Ishikawa (cell line): Measurements from ENCODE around the gene TMBIM1.

Experiments
- CEBPB ChIP-seq: IDR thresholded peaks from 2 replicates; pipeline ENCODE4 v1.6.1; 2012
- CREB1 ChIP-seq: IDR thresholded peaks from 2 replicates; pipeline ENCODE4 v1.6.1; 2012; ENCODE audit warnings: low read depth
- EGR1 ChIP-seq: IDR thresholded peaks from 2 replicates; pipeline ENCODE4 v1.6.1; 2012
- EP300 ChIP-seq: IDR thresholded peaks from 2 replicates; pipeline ENCODE4 v1.6.1; 2012; ENCODE audit warnings: borderline replicate concordance
- FOXM1 ChIP-seq: IDR thresholded peaks from 2 replicates; pipeline ENCODE4 v1.6.1; 2012; ENCODE audit warnings: low read depth, borderline replicate concordance
- MAX ChIP-seq: IDR thresholded peaks from 2 replicates; pipeline ENCODE4 v1.6.1; 2012
- NFIC ChIP-seq: IDR thresholded peaks from 2 replicates; pipeline ENCODE4 v1.6.1; 2012
- RAD21 ChIP-seq: IDR thresholded peaks from 2 replicates; pipeline ENCODE4 v1.6.1; 2012; ENCODE audit warnings: low read depth
- REST ChIP-seq: IDR thresholded peaks from 2 replicates; pipeline ENCODE4 v1.6.1; 2012; ENCODE audit warnings: low read depth, mild to moderate bottlenecking
- TAF1 ChIP-seq: IDR thresholded peaks from 2 replicates; pipeline ENCODE4 v1.6.1; 2012; ENCODE audit warnings: low read depth, mild to moderate bottlenecking
- TCF12 ChIP-seq: IDR thresholded peaks from 2 replicates; pipeline ENCODE4 v1.6.1; 2012; ENCODE audit warnings: low read depth
- TEAD4 ChIP-seq: IDR thresholded peaks from 2 replicates; pipeline ENCODE4 v1.6.1; 2012
- USF1 ChIP-seq: IDR thresholded peaks from 2 replicates; pipeline ENCODE4 v1.6.1; 2012
- YY1 ChIP-seq: IDR thresholded peaks from 2 replicates; pipeline ENCODE4 v1.6.1; 2012; ENCODE audit warnings: low read depth
- ZBTB7A ChIP-seq: IDR thresholded peaks from 2 replicates; pipeline ENCODE4 v1.6.1; 2012; ENCODE audit warnings: low read depth

The TMBIM1 gene

GRCh38 chr2:218271865-218272530, 20.3 kb downstream of the TMBIM1 start:
- TF ChIP-seq RAD21 (no peak), TAF1 (no peak), EGR1 (no peak), NFIC (no peak), CREB1 (no peak), TCF12 (no peak), CEBPB (no peak), TEAD4 (no peak), REST (no peak), FOXM1 (no peak), YY1 (no peak), ZBTB7A (no peak), EP300 (no peak), MAX (no peak)

- TF ChIP-seq MAX: no peak
- TF ChIP-seq YY1: no peak
- TF ChIP-seq RAD21: no peak
- no peak for TF ChIP-seq TEAD4
- no peak for TF ChIP-seq ZBTB7A
- TF ChIP-seq TAF1: no peak
- no peak for TF ChIP-seq TCF12
- TF ChIP-seq NFIC: no peak
- no peak for TF ChIP-seq REST
- no peak for TF ChIP-seq EGR1
- TF ChIP-seq FOXM1: no peak
- TF ChIP-seq EP300: no peak
- no peak for TF ChIP-seq CREB1
- TF ChIP-seq USF1: no peak
- TF ChIP-seq CEBPB: no peak
These were observed 20.9 kb downstream of the TMBIM1 start for GRCh38 chr2:218271487-218271797.

GRCh38 chr2:218270721-218271486, 21.4 kb downstream of the TMBIM1 start:
- 0 out of 2 replicates have a peak, but pooled peaks have one; percentile 12 for TF ChIP-seq CREB1
- TF ChIP-seq EGR1: no peak

GRCh38 chr2:218269900-218270720, 22.2 kb downstream of the TMBIM1 start, which contains the start of the genes AAMP and PNKD:
Gene AAMP (minus strand): TSS chr2:218270137. CDS start chr2:218270086, 51 bp downstream.
Gene PNKD (plus strand): TSS chr2:218270519. CDS start chr2:218270536, 17 bp downstream.
- TF ChIP-seq EGR1 (peak; percentile 96), TEAD4 (no peak), REST (no peak), ZBTB7A (peak; percentile 50; the same call in 1 of the 2 replicates), TCF12 (0 out of 2 replicates have a peak, but pooled peaks have one; percentile 73), YY1 (peak; percentile 93), MAX (peak; percentile 50), CEBPB (0 out of 2 replicates have a peak, but pooled peaks have one; percentile 21), CREB1 (peak; percentile 64; the same call in 1 of the 2 replicates), NFIC (peak; percentile 54), RAD21 (no peak), USF1 (peak; percentile 63), TAF1 (peak; percentile 85), EP300 (no peak; the same call in 1 of the 2 replicates), FOXM1 (no peak)
